ENCODE data around the gene KCNT1. TPM values are rescaled to one million over a fixed set of nuclear protein-coding genes. Genes with fewer than 3 reads are reported as not detected.

Gene KCNT1
- total RNA-seq, 1 experiment from 2014 or later: not detected

DNA sequence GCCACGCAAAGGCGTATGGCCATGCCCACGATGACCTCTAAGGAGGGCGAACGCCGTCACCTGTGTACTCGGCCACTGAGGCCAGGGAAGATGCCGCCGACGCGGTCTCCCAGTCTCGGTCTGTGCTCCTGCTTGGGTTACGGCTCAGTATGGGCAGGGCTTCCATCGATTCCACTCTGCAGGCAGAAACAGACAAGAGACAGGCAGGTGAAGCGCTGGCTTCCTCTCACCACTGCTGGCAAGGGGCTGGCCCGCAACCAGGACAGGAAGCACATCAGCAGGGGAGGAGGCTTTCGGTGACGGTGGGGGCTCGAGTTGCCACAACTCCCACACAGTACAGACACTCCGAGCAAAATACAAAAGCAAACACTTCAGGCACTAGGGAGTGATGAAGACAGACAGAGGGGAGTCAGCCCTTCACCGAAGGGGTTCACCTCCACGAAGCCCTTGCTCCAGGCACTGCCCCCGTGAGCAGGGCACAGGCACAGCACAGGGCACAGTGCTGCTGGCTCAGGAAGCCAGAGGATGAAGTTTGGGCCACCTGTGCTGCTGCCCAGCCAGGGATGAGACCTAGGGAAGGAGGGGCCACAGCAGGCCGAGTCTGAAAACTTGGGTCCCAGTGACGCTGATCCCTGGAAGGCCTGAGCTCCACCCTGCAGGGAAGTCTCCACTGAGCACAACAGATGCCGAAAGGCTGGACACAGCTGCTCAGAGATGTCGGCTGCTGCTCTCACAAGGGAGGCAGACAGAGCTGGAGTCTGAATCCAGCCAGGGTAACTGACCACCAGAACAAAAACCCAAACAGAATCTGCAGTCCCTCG lies 114.1 kb downstream of the KCNT1 start:
- Histone ChIP-seq H3K27me3 (ENCODE audit: insufficient read depth, low read depth) (no peaks in the 10 kb centered on the region), H2AFZ (no peak overlapping the region), H3K27ac (no peak overlapping the region), H4K20me1 (ENCODE audit: insufficient read depth) (no peaks in the 10 kb centered on the region), H3F3A (ENCODE audit: insufficient read depth, low read depth) (no peaks in the 10 kb centered on the region), H3K9me3 (ENCODE audit: insufficient read depth, low read depth) (no peaks in the 10 kb centered on the region), H3K36me3 (ENCODE audit: low read depth) (no peaks in the 10 kb centered on the region), H3K4me2 (no peak overlapping the region), H3K79me2 (ENCODE audit: low read depth) (no peaks in the 10 kb centered on the region), H3K9me2 (ENCODE audit: insufficient read depth) (no peaks in the 10 kb centered on the region), H3K4me3 (no peak overlapping the region), H3K4me1 (replicated peaks; ENCODE audit: insufficient read depth) (no peaks in the 10 kb centered on the region)
- DNase-seq: no peak
- intact Hi-C loops (cut with micrococcal nuclease; ENCODE audit: unreplicated experiment): no loop called here
- ChIA-PET POLR2A (ENCODE audit: unreplicated experiment) (no interaction called here), CTCF (no interaction called here)
- TF ChIP-seq EZH2 (IDR thresholded peaks at IDR 0.05; ENCODE audit: low read depth): no peak
- TF ChIP-seq, protein P1, sequence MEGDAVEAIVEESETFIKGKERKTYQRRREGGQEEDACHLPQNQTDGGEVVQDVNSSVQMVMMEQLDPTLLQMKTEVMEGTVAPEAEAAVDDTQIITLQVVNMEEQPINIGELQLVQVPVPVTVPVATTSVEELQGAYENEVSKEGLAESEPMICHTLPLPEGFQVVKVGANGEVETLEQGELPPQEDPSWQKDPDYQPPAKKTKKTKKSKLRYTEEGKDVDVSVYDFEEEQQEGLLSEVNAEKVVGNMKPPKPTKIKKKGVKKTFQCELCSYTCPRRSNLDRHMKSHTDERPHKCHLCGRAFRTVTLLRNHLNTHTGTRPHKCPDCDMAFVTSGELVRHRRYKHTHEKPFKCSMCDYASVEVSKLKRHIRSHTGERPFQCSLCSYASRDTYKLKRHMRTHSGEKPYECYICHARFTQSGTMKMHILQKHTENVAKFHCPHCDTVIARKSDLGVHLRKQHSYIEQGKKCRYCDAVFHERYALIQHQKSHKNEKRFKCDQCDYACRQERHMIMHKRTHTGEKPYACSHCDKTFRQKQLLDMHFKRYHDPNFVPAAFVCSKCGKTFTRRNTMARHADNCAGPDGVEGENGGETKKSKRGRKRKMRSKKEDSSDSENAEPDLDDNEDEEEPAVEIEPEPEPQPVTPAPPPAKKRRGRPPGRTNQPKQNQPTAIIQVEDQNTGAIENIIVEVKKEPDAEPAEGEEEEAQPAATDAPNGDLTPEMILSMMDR (conservative IDR thresholded peaks at IDR 0.05): no peak
- no TSS peak for BruUV-seq (replicated peaks)

GRCh38 chr9:135816651-135816970 lies 114.6 kb downstream of the KCNT1 start:
- H3K79me2 ChIP-seq (ENCODE audit: low read depth): no peaks in the 10 kb centered on the region
- no peaks in the 10 kb centered on the region for H3K9me3 ChIP-seq (ENCODE audit: insufficient read depth, low read depth)
- H3K4me2 ChIP-seq: no peak overlapping the region
- intact Hi-C loops (cut with micrococcal nuclease; ENCODE audit: unreplicated experiment): no loop called here
- ChIA-PET CTCF (no interaction called here), POLR2A (ENCODE audit: unreplicated experiment) (no interaction called here)
- no TSS peak for BruUV-seq (replicated peaks)
- no peak overlapping the region for H2AFZ ChIP-seq
- no peaks in the 10 kb centered on the region for H3K9me2 ChIP-seq (ENCODE audit: insufficient read depth)
- H3K36me3 ChIP-seq (ENCODE audit: low read depth): no peaks in the 10 kb centered on the region
- no peaks in the 10 kb centered on the region for H4K20me1 ChIP-seq (ENCODE audit: insufficient read depth)
- TF ChIP-seq EZH2 (IDR thresholded peaks at IDR 0.05; ENCODE audit: low read depth): no peak
- TF ChIP-seq, protein P1 (conservative IDR thresholded peaks at IDR 0.05): no peak
- H3K4me3 ChIP-seq: no peak overlapping the region
- H3F3A ChIP-seq (ENCODE audit: insufficient read depth, low read depth): no peaks in the 10 kb centered on the region
- no peak overlapping the region for H3K27ac ChIP-seq
- H3K27me3 ChIP-seq (ENCODE audit: insufficient read depth, low read depth): no peaks in the 10 kb centered on the region
- DNase-seq: no peak
- H3K4me1 ChIP-seq (replicated peaks; ENCODE audit: insufficient read depth): no peaks in the 10 kb centered on the region

DNA sequence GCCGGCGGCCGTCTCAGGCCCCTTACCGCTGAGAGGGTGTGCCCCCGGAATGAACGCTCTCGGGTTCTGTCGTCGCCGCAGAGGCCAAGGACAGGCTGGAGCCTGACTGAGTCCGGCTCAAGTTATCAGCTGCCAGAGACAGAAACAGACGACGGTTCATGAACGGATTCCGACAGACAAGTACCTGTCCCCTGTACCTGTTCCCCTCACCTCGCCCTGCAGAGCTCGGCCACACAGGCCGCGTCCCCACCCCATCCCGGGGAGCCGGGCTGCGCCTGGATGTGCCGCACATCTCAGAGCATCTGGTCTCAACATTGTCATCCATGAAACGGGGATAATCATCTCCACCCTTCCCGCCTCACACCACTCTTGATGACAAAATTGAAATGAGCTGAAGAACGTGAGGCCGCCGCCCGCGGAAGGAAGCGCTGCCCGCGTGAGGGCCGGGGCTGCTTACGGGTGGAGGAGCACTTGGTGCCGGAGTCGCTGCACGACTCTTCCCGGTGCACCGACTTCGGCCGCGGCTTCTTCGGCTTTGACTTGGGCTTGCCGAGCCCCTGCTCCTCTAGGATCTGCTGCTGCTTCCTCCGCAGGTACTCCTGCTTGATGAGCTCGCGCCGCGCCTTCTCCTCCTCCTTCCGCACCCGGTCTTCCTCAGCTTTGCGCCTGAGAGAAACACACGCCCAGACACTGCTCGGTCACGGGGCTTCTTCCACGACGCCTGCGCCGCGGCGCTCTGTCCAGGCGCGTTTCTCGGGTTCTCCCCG lies 116.1 kb downstream of the KCNT1 start:
- no peak overlapping the region for H3K27ac ChIP-seq
- no peaks in the 10 kb centered on the region for H3K9me2 ChIP-seq (ENCODE audit: insufficient read depth)
- no peaks in the 10 kb centered on the region for H3K4me1 ChIP-seq (replicated peaks; ENCODE audit: insufficient read depth)
- no peaks in the 10 kb centered on the region for H3K36me3 ChIP-seq (ENCODE audit: low read depth)
- intact Hi-C loops (cut with micrococcal nuclease; ENCODE audit: unreplicated experiment): no loop called here
- H2AFZ ChIP-seq: no peak overlapping the region
- CTCF ChIA-PET: no interaction called here
- no peak overlapping the region for H3K4me3 ChIP-seq
- H3K27me3 ChIP-seq (ENCODE audit: insufficient read depth, low read depth): no peaks in the 10 kb centered on the region
- H4K20me1 ChIP-seq (ENCODE audit: insufficient read depth): no peaks in the 10 kb centered on the region
- no peak overlapping the region for H3K4me2 ChIP-seq
- POLR2A ChIA-PET (ENCODE audit: unreplicated experiment): no interaction called here
- DNase-seq: no peak
- H3K79me2 ChIP-seq (ENCODE audit: low read depth): no peaks in the 10 kb centered on the region
- no peaks in the 10 kb centered on the region for H3F3A ChIP-seq (ENCODE audit: insufficient read depth, low read depth)
- TF ChIP-seq EZH2 (IDR thresholded peaks at IDR 0.05; ENCODE audit: low read depth): no peak
- TF ChIP-seq, protein P1 (conservative IDR thresholded peaks at IDR 0.05): no peak
- no TSS peak for BruUV-seq (replicated peaks)
- no peaks in the 10 kb centered on the region for H3K9me3 ChIP-seq (ENCODE audit: insufficient read depth, low read depth)
